Fibroblast of skin of back (primary cell): ENCODE measurements around the gene CLSTN2.

Experiments used
- DNase-seq: peaks from one replicate; pipeline ENCODE4 v3.0.0-alpha.2; 2013

The CLSTN2 gene

DNA sequence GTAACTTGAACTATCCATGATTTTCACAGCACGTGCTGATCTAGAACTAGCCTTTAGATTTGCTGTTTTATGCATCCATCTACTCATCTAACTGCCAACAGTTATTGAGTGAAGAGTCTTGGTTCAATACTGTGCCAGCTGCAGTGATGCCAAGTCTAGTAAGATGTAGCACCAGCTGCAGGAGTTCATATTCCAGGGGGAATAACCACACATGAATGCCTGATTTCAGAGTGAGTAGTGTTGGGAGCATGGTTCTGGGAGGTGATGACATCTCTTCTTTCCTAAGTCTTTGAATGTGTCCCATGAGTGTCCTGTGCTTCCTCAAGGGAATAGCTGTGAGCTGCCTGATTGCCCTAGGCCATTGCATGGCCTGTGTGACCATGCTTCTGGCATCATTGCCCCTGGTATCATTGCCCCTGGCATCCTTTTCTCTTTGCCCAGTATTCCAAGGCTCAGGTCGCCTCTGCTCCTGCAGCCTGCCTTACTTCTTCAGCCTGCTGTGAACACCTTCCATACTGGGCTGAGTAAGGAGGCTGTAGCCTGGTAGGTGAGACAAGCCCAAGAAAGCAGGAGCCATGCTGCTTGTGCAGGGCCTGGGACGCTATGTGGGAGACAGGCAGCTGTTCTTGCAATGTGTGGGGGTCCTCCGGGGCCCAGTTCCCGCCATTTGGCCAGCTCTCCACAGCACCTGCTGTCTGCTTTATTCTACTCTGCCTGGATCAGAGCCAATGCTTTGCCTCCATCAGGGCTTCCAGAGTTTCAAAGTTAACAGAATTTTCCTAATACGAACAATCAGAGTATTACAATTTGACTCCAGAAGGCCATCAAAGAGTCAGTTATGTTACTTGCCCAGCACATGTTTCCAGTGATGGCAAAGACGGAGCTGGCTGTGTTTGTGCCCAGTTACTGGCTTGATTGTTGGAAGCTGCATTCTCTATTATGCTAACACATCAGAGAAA, 73.2 kb downstream of the CLSTN2 start:
- no peak for DNase-seq

DNA sequence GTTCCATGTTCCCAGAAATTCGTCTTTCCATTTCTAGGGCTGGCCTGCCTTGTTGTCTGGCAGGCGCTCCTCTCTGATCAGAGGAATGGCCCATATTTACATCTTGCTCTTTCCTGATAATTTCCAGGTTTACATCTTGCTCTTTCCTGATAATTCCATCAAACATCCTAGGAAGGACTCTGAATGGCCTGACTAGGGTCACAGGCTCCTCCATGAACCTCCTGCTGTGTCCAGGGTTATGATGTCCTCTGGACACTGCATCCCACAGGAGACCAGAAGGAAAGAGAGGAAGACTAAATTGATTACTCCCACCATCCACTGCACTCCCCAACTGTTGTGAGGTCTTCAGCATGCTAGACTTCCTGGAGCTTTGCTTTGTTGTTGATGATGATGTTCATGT, 75.4 kb downstream of the CLSTN2 start:
- no peak for DNase-seq

DNA sequence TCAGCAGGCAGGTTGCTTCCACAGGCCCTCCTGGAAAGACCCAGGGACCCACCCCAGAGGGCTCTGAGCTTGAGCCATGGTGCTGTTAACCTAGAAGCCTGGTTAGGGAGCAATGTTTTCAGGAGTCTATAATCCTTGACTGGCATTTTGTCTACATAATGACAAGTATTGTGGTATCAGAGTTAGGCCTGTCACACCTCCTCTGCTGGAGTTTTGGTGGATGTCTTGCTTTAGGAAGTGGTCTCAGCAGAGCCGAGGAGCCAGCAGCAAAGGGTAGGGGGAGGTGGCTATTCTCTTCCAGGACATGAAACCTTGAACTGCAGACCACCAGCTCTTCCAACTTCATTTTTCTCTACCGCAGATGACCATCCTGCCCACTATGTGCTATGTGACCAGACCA, 76.1 kb downstream of the CLSTN2 start:
- no peak for DNase-seq

DNA sequence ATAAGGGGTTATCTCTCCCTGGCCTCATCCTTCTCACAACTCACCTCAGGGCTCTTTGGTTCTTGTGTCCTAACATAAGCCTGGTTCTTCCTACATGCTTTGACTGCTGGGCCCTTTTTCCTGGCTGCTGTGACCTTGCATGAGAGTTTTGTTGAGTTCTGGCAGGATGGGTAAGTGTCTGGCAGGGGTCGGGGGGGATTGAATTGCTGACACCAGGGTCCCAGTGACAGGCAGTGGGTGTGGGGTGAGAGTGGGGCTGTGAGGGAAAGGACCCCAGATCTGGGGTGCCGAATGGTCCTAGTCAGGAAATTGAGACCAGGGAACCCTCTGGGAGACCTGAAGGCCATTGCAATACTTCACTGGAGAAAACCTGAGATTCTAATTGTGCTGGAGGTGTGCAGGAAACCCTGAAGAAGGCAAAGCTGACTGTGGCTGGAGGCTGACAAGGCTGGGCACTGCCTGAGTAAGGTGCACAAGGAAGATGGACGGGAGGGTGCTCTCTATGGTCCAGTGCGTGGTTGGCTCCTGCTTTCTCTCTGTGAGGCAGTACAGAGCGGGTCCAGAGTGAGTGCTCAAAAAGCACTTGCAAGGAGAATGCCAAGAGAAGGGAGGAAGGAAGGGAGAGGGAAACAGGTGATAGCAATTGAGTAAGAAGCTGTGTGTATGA, 76.8 kb downstream of the CLSTN2 start:
- DNase-seq, result no peak

DNA sequence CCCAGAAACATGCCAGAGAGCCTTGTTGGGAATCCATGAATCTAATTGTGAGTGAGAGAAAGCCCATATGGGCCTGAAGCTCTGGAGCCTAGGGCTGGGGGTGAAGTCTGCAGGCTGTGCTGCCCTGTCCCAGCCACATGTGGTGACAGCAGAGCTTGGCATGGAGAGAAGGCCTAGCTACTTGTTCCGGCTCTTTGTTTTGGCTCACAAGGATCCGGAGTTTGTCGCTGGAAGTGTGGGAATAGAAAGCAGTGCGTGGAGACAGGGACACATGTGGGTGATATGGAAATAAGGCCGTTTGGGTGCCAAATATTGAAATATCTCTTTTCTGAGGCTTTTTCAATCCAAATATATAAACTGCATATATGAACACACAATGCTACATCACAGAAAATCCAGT, 78.2 kb downstream of the CLSTN2 start:
- no peak for DNase-seq

DNA sequence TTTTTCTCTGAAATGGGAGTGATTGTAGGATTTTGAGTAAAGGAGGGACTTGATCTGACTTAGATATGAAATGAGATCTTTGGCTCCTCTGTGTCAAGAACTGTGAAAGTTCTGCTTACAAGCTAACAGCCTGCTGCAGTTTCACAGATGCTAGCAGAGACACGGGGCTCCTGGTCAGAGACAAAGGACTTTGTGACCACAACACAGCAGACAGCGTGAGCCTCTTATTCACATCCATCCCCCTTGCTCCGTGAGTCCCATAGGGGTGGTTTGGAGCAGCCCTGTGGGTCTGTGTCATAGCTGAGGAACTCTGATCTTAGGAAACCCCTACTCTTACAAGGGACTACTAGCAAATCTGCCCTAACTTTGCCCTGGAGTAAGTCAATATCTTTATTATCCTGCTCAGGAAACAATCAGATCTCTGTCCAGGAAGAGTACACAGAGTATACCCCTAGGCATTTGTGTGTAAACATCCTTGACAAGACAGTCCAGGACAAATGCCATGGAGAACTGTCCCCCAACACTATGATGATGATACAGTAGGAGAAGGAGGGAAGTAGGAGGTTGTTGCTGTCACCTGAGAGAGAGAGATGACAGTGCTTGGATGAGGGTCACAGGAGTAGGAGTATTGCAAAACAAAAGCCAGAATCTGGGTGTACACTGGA, 80.0 kb downstream of the CLSTN2 start:
- DNase-seq, result no peak

DNA sequence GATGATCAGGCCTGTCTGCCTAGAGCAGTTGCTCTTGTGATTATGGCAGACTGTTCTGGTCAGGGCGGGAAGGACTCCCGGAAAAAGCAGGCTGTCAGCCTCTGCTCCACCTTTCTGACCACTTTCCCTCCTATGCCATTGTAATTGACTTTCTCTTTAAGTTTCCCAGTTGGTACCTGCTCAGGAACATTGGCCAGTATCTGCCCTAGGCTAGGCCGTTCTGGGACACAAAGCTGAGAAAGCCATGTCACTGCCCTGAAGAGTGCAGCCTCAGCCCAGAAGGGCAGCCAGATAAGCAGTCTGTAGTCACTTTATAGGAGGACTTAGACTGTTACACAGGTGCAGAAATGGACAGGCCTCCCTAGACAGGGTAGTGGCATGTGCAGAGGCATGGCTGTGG, 80.8 kb downstream of the CLSTN2 start:
- no peak for DNase-seq

DNA sequence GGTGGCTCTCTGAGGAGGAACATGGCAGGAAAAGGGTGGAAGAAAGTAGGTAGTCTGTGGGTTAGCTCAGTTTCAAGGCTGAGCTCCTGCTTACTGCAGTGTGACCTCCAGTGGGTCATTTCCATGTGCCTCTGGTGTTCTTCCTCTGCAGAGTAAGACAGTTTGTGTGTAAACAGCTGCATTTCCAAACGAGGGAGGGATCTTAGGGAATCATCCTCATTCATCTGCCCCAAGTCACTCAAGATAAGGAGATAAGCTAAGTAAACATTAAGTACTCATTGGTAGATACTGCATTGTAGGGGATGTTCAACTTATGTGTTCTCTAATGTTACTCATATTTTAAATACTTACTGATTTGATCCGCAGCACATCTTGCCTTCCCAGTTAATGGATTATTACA, 83.6 kb downstream of the CLSTN2 start:
- no peak for DNase-seq

DNA sequence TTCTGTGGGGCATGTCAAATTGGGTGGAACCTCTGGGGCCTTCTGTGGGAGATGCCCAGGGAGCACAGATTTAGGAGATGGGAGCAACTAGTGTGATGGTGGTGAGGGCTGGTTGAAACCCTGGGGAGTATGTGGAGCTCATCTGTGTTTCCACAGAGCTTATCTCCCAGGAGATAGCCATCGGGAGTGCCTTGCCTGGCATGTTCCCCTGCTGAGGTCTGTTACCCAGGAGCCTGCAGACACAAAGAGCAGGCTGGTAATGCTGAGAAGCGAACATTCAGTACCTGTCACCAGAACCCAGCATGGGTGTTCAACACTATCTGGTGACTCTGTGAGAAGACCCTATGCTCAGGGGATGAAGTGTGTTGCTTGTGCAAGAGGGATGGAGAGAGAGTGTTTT, 85.0 kb downstream of the CLSTN2 start:
- DNase-seq, result no peak

DNA sequence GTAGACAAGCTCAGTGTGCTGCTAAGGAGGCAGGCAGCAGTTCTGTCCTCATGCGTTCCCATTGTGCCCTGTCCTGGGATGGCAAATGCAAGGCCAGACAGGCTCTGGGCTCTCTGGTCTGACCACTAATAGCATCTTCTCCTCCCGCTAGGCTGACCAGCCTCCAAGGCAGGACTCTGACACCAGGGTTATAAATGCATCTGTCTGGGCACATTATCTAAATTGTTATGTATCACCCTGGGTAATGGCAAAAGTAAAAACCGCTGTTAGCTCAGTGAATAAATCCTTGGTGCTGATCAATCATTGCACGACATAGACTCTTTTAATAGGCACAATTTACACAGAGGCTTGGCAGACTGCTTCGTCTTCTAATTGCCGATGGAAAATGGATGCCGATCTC, 85.6 kb downstream of the CLSTN2 start:
- DNase-seq, result no peak

DNA sequence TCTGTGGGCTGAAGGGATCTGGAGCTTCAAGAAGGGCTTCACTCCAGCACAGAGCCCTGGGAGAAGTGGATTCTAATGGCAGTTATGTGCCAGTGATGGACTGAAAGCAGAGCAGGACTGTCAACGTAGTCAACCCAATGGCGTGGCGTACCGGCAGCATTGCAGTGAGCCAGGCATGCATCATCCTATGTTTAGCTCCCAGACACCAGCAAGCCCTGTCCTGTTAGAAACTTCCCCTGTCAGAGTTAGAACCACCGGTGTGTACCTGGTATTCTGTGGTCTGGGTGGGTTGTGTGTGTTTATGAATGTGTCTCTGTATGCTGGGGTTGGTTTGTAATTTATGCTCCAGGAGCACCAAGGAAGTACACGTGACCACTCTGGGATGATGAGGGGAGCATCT, 86.3 kb downstream of the CLSTN2 start:
- no peak for DNase-seq

DNA sequence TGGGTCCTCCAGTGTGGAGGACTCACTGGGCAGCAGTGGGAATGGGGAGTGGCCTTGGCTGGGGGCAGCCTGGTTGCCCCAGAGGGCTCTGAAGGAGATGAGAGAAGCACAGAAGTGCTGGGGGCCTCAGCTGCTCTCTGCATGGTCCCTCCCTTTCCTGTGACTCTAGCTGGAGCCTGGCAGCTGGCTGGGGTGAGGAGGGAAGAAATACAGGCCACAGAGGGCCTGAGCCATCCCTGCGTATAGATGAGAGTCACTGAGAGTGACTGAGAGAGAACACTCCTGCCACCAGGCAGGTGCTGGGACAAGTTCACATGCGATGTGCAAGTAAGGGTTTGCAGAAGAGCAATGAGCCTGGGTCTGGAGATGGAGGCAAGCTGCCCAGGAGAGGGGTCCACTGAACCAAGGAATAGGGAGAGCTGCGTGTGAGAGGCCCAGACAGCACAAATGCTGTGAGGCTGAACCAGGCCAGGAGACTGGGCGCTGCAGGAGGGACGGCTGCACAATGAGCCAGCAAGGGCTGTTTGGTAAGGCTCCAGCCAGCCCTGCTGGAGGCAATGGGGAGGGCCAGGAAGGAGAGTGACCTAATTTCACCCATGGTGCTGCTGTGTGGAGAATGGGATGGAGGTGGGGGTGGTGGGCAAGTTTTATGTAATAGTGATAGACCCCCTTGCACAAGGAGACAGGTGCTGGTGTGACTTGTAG, 87.2 kb downstream of the CLSTN2 start:
- no peak for DNase-seq

DNA sequence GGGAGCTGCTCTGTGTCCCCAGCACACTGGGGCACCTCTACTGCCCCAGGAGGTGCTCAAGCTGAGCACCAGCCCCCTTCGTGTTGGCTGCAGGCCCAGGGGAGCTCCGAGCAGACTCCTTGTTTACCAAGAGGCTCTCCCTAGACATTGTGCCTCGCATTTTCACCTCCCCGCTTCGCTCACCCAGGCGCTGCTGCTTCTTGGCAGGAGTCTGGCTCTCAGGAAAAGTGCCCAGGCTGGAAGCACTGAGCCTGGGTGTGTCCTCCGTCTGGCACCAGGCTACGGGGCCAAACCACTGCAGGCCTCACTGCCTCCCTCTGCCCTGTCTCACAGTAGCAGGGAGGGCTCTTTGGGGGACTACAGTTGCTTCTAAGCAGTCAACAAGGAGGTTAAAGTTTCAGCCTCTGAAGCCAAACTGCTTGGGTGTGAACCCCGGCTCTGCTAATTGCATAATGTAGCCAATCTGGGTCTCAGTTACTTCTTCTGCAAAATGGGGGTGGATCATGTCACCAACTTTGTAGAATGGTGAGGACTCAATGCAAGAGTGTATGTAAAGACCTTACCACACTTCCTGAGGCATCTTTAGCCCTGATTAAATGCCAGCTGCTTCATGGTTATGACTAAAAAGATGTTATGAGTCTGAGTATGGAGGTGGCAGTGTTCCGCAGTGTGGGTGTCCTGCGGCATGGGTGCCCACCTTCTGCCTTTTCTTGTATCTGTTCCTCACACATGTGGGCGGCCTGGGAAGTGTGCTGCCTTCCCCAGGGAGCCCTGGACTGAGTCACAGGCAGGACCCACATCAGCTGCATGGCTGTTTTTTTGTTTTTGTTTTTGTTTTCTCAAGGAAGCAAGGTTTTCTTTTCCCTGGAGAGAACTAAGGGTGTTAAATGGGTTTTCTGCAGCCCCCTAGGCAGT, 88.9 kb downstream of the CLSTN2 start:
- no peak for DNase-seq

DNA sequence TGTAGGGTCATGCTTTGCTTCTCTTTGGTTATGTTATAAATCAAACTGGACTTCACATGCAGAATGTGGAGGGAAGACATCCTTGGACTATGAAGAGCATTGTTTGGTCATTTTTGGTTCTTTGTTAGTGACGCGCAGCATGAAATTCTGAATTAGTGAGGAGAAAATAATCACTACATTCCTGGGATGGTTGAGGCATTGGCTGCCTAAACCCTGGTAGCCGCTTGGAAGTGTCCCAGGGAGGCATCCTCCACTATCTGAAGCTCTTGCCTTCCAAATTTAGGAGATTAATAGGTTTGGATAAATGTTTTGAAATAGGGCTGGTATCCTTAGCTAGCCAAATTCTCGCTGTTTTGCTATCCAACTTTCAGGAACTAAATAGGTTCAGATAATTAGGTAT, 96.2 kb downstream of the CLSTN2 start:
- no peak for DNase-seq

DNA sequence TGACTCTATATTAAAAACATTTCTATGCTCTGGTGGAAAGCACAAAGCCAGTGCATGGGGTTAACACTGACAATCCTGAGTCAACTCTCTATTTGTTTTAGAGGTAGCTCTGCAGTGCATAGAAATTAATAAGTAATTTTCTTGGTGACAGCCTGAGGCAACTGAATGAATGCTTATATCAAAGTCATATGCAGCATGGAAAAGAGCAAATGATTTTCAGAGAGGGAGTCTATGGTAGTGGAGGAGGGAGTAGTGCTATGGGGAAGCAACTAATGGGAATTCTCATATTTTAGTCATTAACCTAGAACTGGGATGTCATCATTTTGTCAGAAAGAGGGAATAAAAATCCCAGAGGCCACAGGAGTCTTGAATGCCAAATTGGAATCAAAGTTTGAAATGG, 99.1 kb downstream of the CLSTN2 start:
- no peak for DNase-seq

DNA sequence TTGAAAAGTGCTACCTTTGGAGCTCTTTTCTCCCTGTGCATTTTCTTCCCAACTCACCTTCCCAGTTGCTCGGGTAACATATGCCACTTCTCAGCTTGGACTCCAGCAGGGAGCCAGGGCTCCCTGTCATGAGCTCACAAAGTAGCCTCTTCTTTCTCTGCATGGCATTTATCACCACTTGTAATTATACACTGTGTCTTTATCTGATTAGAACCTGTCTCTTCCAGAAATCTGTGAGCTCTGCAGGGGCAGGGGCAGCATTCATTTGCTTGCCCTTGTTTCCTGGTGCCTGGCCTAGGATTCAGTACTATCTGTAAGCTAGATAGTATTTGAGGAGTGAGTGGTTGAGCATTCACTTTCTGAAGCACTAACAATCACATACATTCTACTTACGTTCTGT, 100.9 kb downstream of the CLSTN2 start:
- no peak for DNase-seq

DNA sequence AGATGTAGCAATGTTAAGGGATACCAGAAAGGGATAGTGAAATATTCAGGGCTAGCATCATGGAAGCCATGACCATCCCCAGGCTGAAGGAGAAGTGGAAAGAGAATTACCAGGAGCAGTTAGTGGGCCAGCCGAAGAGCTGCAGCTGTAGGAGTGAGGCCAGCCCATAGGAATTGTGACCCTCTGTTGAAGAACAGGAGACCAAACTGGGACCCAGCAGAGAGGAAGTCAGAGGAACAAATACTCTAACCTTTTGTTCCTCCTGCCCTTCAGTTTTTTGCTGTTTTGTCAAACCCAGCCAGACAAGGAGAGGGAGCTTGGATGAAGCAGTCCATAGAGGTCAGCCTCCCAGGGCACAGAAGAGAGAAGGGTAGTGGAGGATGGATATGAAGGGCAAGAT, 115.4 kb downstream of the CLSTN2 start:
- DNase-seq, result no peak

DNA sequence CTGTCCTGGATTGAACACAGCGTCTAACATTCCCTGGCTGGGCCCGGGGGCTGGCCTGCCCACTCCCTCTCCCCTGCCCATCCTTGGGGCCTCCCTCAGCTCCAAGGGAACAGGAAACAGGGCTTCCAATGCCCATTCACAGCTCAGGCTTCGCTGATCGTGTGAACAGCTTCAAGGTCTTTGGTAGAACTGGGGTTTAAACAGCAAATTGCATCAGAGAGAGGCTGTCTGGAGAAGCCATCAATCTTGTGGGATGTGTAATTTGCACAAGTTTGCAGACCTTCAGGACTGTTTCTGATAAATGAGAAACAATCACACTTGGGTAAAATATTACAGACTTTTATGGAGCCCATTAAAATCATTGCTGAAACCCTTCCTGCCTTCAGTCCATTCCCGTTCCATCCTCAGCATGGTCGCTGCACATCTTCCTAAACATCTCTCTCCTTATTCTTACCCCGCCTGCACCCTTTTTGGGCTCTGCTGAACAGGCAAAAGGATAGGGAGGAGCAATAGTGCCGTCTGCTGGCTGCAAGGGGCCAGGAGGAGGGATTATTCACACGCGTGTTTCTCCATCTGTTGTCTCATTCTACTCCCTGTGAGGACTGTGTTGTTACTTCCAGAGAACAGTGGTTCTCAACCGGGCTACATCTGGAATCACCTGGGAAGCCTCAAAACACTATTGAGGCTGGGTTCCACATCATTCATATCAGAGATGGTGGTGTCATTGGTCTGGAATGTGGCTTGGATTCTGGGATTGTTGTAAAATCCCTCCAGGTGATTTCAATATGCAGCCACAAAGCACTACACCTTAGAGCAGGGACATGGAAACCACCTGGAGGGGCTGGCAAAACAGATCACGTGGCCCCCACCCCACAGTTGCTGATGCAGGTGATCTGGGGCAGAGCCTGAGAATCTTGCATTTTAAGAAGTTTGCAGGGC, 116.3 kb downstream of the CLSTN2 start:
- DNase-seq, result no peak

DNA sequence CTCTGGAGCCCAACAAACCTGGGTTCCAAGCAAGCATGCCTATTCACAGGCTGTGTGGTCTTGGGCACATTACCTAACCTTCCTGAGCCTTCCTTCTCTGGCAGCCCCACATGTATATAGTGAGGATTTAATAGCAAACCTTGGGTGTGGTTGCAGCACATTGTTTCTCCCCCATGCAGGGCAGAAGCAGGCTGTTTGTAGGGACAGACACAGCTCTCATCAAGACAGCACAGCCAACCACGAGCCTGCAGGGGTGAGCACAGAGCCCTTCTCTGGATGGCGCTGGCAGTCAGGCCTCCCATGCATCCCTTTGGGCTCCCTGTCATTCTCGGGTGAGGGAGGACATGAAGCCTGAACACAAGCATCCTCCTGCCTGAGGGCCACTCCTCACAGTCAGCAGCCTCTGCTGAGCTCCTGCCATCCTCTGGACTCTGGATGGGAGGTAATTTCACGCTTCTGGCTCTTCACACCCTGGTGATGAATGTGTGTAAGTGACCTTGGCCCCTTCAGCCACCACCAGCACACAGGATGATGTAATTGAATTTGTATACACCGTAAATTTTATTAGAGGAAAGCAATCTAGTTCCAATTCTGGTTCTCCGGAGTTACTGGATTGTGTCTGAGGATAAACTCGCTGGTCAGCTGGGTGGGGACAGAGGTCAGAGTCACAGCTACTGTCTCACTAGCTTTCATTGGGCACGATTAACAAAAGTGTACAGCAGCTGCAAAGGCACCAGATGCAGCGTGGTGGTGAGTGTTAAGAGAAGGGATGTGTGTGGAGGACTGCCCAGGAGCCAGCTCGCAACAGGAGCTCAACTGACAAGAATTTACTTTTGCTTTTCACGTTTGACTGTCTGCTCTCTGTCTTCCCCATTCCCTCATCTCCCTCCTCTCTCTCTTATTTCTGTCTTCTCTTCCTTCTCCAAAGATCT, 118.1 kb downstream of the CLSTN2 start:
- no peak for DNase-seq

DNA sequence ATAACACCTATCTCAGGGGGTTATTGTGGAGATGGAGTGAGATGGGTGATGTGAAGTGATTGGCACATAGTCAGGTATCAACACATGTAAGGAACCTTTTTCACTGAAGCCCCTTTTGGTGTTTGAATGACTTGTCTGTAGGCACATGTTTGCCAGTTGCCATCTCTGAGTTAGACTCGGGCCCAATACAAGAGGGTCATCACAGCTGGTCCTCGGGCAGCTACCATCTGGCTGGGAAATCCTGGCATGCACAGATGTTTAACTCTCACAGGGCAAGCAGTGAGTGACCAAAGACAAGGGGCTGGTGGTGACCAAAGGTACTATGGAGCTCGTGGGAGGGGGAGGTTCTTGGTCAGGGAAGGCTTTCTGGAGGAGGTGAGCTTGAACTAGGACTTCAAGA, 118.8 kb downstream of the CLSTN2 start:
- no peak for DNase-seq
